ENCODE data around the gene GALNT1. TPM values are rescaled to one million over a fixed set of nuclear protein-coding genes. Genes with fewer than 3 reads are reported as not detected.
"Not testable (repeated sequence)": the region's sequence is repeated elsewhere in the genome, so short reads cannot be mapped to it uniquely, and the experiment has no call there.

GALNT1 gene
- 109 TPM for polyA plus RNA-seq (2013, experiment 1 of 4)
- polyA plus RNA-seq (2013, experiment 2 of 4): 112 TPM
- polyA plus RNA-seq (2013, experiment 3 of 4): 73.1 TPM
- polyA plus RNA-seq (2013, experiment 4 of 4): 80.3 TPM

DNA sequence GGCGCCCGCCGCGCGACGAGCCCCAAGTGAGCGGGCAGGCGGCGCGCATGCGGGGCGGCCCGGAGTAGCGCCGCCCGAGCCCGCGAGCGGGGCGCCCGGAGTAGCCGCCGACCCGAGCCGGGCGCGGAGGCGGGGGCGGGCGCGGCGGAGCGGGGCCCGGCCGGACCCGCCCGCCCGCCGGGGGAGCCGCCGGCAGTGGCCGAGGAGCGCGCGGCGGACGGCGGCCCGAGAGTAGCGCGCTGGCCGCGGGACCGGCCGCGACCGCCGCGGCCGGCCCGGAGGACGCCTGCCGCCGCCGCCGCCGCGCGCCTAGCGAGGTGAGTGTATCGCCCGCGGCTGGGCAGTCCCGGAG lies at the start of gene GALNT1:
GALNT1 (plus strand) TSS at position 195 of the 352 bp plus-strand sequence. CDS start 72,923 bp downstream, outside the sequence.
- 0% methylated on average over 50 to 53 of the region's 74 CpGs for WGBS, 2 experiments
- Histone ChIP-seq H3K4me3 (ENCODE audit: insufficient read depth, low read depth, low read length) (peak within 1 kb of the TSS; percentile 72), H3K4me1 (ENCODE audit: control insufficient read depth, insufficient read depth, low read length) (peaks cover 6% of the 10 kb centered on the region), H3K9me3 (ENCODE audit: control insufficient read depth, low read length) (no peaks in the 10 kb centered on the region), H3K36me3 (ENCODE audit: control insufficient read depth, insufficient read depth, low read length) (no peaks in the 10 kb centered on the region), H3K27me3 (ENCODE audit: control insufficient read depth, insufficient read depth, low read length, poor library complexity, severe bottlenecking) (no peaks in the 10 kb centered on the region), H3K27ac (ENCODE audit: insufficient read depth, low read depth, low read length, poor library complexity, severe bottlenecking) (peak within 1 kb of the TSS; percentile 71)

- WGBS, 2 experiments: 94 to 100% methylated on average over 2 of the region's 2 CpGs
- Histone ChIP-seq H3K4me3 (ENCODE audit: insufficient read depth, low read depth, low read length) (no peak overlapping the region), H3K4me1 (ENCODE audit: control insufficient read depth, insufficient read depth, low read length) (no peaks in the 10 kb centered on the region), H3K27me3 (ENCODE audit: control insufficient read depth, insufficient read depth, low read length, poor library complexity, severe bottlenecking) (no peaks in the 10 kb centered on the region), H3K27ac (ENCODE audit: insufficient read depth, low read depth, low read length, poor library complexity, severe bottlenecking) (no peak overlapping the region), H3K36me3 (ENCODE audit: control insufficient read depth, insufficient read depth, low read length) (no peaks in the 10 kb centered on the region), H3K9me3 (ENCODE audit: control insufficient read depth, low read length) (no peaks in the 10 kb centered on the region)
Observed at GRCh38 chr18:35533916-35534405, 47.6 kb upstream of the GALNT1 start.

GRCh38 chr18:35535297-35535696 lies 46.2 kb upstream of the GALNT1 start:
- Histone ChIP-seq H3K9me3 (ENCODE audit: control insufficient read depth, low read length) (no peaks in the 10 kb centered on the region), H3K27me3 (ENCODE audit: control insufficient read depth, insufficient read depth, low read length, poor library complexity, severe bottlenecking) (no peaks in the 10 kb centered on the region), H3K27ac (ENCODE audit: insufficient read depth, low read depth, low read length, poor library complexity, severe bottlenecking) (no peak overlapping the region), H3K4me3 (ENCODE audit: insufficient read depth, low read depth, low read length) (no peak overlapping the region), H3K36me3 (ENCODE audit: control insufficient read depth, insufficient read depth, low read length) (no peaks in the 10 kb centered on the region), H3K4me1 (ENCODE audit: control insufficient read depth, insufficient read depth, low read length) (no peaks in the 10 kb centered on the region)
- 94 to 95% methylated on average over 1 of the region's 1 CpG for WGBS, 2 experiments

- Histone ChIP-seq H3K4me3 (ENCODE audit: insufficient read depth, low read depth, low read length) (no peak overlapping the region), H3K9me3 (ENCODE audit: control insufficient read depth, low read length) (no peaks in the 10 kb centered on the region), H3K27me3 (ENCODE audit: control insufficient read depth, insufficient read depth, low read length, poor library complexity, severe bottlenecking) (no peaks in the 10 kb centered on the region), H3K36me3 (ENCODE audit: control insufficient read depth, insufficient read depth, low read length) (no peaks in the 10 kb centered on the region), H3K4me1 (ENCODE audit: control insufficient read depth, insufficient read depth, low read length) (no peaks in the 10 kb centered on the region), H3K27ac (ENCODE audit: insufficient read depth, low read depth, low read length, poor library complexity, severe bottlenecking) (no peak overlapping the region)
Observed at GRCh38 chr18:35542356-35542755, 39.2 kb upstream of the GALNT1 start.

GRCh38 chr18:35547008-35547605 lies 34.4 kb upstream of the GALNT1 start:
- Histone ChIP-seq H3K9me3 (ENCODE audit: control insufficient read depth, low read length) (no peaks in the 10 kb centered on the region), H3K27me3 (ENCODE audit: control insufficient read depth, insufficient read depth, low read length, poor library complexity, severe bottlenecking) (no peaks in the 10 kb centered on the region), H3K4me1 (ENCODE audit: control insufficient read depth, insufficient read depth, low read length) (no peaks in the 10 kb centered on the region), H3K27ac (ENCODE audit: insufficient read depth, low read depth, low read length, poor library complexity, severe bottlenecking) (no peak overlapping the region), H3K36me3 (ENCODE audit: control insufficient read depth, insufficient read depth, low read length) (no peaks in the 10 kb centered on the region), H3K4me3 (ENCODE audit: insufficient read depth, low read depth, low read length) (no peak overlapping the region)
- WGBS, 2 experiments: 91 to 94% methylated on average over 1 to 2 of the region's 2 CpGs

GRCh38 chr18:35549564-35549963 lies 32.0 kb upstream of the GALNT1 start:
- H3K27ac ChIP-seq (ENCODE audit: insufficient read depth, low read depth, low read length, poor library complexity, severe bottlenecking): no peak overlapping the region
- no peaks in the 10 kb centered on the region for H3K9me3 ChIP-seq (ENCODE audit: control insufficient read depth, low read length)
- H3K36me3 ChIP-seq (ENCODE audit: control insufficient read depth, insufficient read depth, low read length): no peaks in the 10 kb centered on the region
- no peak overlapping the region for H3K4me3 ChIP-seq (ENCODE audit: insufficient read depth, low read depth, low read length)
- H3K4me1 ChIP-seq (ENCODE audit: control insufficient read depth, insufficient read depth, low read length): no peaks in the 10 kb centered on the region
- WGBS, 2 experiments: 95 to 98% methylated on average over 1 of the region's 1 CpG
- H3K27me3 ChIP-seq (ENCODE audit: control insufficient read depth, insufficient read depth, low read length, poor library complexity, severe bottlenecking): no peaks in the 10 kb centered on the region

DNA sequence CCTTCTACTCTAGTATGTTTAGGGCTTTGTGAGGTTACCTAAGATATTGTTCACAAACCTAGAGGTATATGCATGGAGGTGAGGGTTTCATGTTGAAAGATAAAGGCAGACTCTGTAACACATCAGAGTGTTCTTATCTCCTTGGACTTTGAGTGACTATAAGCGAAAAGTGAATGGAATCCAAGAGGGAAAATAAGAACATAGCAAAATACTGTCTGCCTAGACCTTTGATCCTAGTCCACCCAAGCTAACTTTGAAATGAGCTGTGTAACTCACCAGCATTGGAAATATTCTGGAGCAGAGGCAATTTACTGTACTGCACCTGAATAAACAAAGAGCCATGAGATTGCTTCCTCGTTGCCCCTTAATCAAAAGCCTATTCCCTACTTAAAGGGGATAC lies 28.2 kb upstream of the GALNT1 start:
- no peaks in the 10 kb centered on the region for H3K27me3 ChIP-seq (ENCODE audit: control insufficient read depth, insufficient read depth, low read length, poor library complexity, severe bottlenecking)
- 94 to 96% methylated on average over 1 to 2 of the region's 2 CpGs for whole genome bisulfite sequencing, 2 experiments
- no peak overlapping the region for H3K4me3 ChIP-seq (ENCODE audit: insufficient read depth, low read depth, low read length)

GRCh38 chr18:35555538-35555937 lies 26.0 kb upstream of the GALNT1 start:
- H3K27me3 ChIP-seq (ENCODE audit: control insufficient read depth, insufficient read depth, low read length, poor library complexity, severe bottlenecking); H3K27ac ChIP-seq (ENCODE audit: insufficient read depth, low read depth, low read length, poor library complexity, severe bottlenecking); H3K9me3 ChIP-seq (ENCODE audit: control insufficient read depth, low read length); H3K36me3 ChIP-seq (ENCODE audit: control insufficient read depth, insufficient read depth, low read length); H3K4me1 ChIP-seq (ENCODE audit: control insufficient read depth, insufficient read depth, low read length); H3K4me3 ChIP-seq (ENCODE audit: insufficient read depth, low read depth, low read length): not testable (repeated sequence)
- 92 to 96% methylated on average over 5 of the region's 5 CpGs for WGBS, 2 experiments

More for the DNA sequence above, 28.2 kb upstream of the GALNT1 start:
- H3K4me1 ChIP-seq (ENCODE audit: control insufficient read depth, insufficient read depth, low read length): no peaks in the 10 kb centered on the region
- H3K9me3 ChIP-seq (ENCODE audit: control insufficient read depth, low read length): no peaks in the 10 kb centered on the region
- H3K27ac ChIP-seq (ENCODE audit: insufficient read depth, low read depth, low read length, poor library complexity, severe bottlenecking): no peak overlapping the region
- no peaks in the 10 kb centered on the region for H3K36me3 ChIP-seq (ENCODE audit: control insufficient read depth, insufficient read depth, low read length)

GRCh38 chr18:35559867-35560266 lies 21.7 kb upstream of the GALNT1 start:
- Histone ChIP-seq H3K4me1 (ENCODE audit: control insufficient read depth, insufficient read depth, low read length) (no peaks in the 10 kb centered on the region), H3K27ac (ENCODE audit: insufficient read depth, low read depth, low read length, poor library complexity, severe bottlenecking) (no peak overlapping the region), H3K9me3 (ENCODE audit: control insufficient read depth, low read length) (no peaks in the 10 kb centered on the region), H3K36me3 (ENCODE audit: control insufficient read depth, insufficient read depth, low read length) (no peaks in the 10 kb centered on the region), H3K27me3 (ENCODE audit: control insufficient read depth, insufficient read depth, low read length, poor library complexity, severe bottlenecking) (no peaks in the 10 kb centered on the region), H3K4me3 (ENCODE audit: insufficient read depth, low read depth, low read length) (no peak overlapping the region)

DNA sequence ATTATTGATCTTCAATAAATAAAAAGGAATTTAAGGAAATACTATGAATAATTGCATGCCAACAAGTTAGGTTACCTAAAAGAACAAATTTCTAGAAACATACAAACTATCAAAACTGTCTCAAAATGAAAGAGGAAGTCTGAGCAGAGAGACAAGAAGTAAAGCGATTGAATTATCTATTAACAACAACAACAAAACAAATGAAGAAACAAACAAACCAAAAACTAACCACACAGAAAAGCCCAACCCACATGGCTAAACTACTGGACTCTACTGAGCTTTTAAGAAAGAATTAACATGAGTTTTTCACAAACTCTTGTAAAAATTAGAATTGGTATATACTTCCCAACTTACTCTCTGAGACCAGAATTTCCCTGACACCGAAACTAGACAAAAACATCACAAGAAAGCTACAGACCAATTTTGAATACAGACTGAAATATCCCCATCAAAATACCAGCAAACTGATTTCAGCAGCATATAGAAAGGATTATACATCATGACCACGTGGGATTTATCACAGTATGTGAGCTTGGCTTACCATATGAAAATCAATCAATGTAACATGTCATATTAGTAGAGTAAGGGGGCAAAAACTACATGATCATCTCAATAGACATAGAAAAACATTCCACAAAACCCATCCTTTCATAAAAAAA lies 16.6 kb upstream of the GALNT1 start:
- Histone ChIP-seq H3K9me3 (ENCODE audit: control insufficient read depth, low read length) (no peaks in the 10 kb centered on the region), H3K27me3 (ENCODE audit: control insufficient read depth, insufficient read depth, low read length, poor library complexity, severe bottlenecking) (no peaks in the 10 kb centered on the region), H3K27ac (ENCODE audit: insufficient read depth, low read depth, low read length, poor library complexity, severe bottlenecking) (no peak overlapping the region), H3K36me3 (ENCODE audit: control insufficient read depth, insufficient read depth, low read length) (no peaks in the 10 kb centered on the region), H3K4me3 (ENCODE audit: insufficient read depth, low read depth, low read length) (no peak overlapping the region), H3K4me1 (ENCODE audit: control insufficient read depth, insufficient read depth, low read length) (no peaks in the 10 kb centered on the region)
- WGBS, 2 experiments: 67 to 81% methylated on average over 2 to 3 of the region's 3 CpGs
